KBM-7 (cell line): Measurements from ENCODE around the gene RNU7-1.

ENCODE experiments used
- DNase-seq: peaks from one replicate; pipeline ENCODE4 v3.0.0-alpha.2; 2015
- in situ Hi-C: fragments of 300-500 bp; cut with MboI; formaldehyde crosslinking; loops from 2 replicates; pipeline ENCODE4 v1.14.3; 2020; ENCODE audit warnings: low sequenced_read_pairs, low pct_unique_long_range_greater_than_20kb, mixed read lengths

The RNU7-1 gene

DNA sequence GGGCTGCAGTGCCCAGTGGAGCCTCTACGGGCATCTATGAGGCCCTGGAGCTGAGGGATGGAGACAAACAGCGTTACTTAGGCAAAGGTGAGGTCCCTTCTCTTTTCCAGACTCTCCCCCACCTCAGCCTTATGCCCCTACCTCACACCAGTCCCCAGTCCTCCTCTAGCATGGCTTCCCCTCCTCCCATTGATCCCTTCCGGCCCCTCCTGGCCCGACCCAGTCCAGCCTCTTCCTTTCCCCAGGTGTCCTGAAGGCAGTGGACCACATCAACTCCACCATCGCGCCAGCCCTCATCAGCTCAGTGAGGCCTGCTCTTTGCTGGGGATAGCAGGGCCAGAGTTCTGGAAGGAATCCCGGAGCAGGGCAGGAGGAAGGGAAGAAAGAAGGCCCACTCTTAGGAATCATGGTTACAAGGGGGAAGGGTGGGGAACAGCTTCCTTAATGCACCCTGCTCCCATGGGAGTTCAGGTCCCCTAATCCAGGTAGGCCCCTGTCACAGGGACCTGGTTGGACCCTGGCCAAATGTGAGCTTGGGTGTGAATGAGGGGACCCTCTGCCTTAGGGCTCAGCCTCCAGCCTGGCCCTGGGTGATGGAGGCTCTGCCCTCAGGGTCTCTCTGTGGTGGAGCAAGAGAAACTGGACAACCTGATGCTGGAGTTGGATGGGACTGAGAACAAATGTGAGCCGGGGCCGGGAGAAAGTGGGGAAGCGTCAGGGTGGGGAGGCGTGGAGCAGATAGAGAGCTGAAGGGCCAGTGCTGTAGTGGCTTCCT is 27.0 kb upstream of the RNU7-1 start:
- DNase-seq: no peak
- in situ Hi-C loops: no loop called here

- in situ Hi-C loops: no loop called here
- no peak for DNase-seq
Observed at GRCh38 chr12:6917491-6918231, 26.0 kb upstream of the RNU7-1 start.

DNA sequence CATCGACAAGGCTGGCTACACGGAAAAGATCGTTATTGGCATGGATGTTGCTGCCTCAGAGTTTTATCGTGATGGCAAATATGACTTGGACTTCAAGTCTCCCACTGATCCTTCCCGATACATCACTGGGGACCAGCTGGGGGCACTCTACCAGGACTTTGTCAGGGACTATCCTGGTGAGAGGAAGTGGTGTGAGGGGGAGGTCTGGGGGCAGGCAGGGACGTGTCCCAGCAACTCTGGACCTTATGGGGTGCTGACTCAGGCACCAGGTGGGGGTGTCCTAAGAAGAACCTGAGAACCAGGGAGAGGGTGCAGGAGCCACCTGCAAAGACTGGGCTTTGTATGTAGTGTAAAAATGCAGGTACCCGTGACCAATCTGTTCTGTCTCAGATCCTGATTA is 24.0 kb upstream of the RNU7-1 start:
- in situ Hi-C loops: no loop called here
- DNase-seq: no peak

GRCh38 chr12:6921539-6921938 is 22.1 kb upstream of the RNU7-1 start:
- no peak for DNase-seq
- in situ Hi-C loops: no loop called here

DNA sequence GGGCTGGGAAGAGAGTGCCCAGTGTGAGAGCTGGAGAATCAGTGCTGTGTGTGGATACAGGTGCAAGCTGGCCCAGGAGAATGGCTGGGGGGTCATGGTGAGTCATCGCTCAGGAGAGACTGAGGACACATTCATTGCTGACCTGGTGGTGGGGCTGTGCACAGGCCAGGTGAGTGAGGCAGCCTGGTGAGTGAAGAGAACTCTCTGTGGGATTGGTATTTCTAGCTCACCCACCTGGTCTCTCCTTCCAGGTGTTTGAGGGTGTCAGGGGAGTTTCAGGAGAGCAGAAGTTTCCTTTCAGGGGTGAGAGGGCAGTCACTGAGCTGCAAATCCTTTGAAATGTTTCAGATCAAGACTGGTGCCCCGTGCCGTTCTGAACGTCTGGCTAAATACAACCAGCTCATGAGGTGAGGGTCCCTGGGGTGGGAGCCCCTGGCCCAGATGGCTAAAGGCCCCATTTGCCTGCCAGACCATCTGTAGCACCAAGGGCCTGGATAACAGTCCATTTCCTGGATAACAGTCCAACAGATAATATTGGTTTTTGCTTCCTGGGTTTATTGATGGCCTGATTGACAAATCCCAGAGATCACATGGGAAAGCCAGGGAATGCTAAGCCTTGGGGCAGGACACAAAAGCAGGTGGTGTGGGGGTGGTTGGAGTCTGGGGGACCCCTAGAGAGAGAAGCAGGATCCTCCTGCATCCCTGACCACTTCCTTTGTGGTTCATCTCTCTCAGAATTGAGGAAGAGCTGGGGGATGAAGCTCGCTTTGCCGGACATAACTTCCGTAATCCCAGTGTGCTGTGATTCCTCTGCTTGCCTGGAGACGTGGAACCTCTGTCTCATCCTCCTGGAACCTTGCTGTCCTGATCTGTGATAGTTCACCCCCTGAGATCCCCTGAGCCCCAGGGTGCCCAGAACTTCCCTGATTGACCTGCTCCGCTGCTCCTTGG is 21.3 kb upstream of the RNU7-1 start:
- DNase-seq: peak; percentile 61
- in situ Hi-C loops: no loop called here

GRCh38 chr12:6923003-6923732 is 20.4 kb upstream of the RNU7-1 start:
- DNase-seq: no peak
- in situ Hi-C loops: no loop called here

- in situ Hi-C loops: no loop called here
- no peak for DNase-seq
Observed at GRCh38 chr12:6923851-6924250, 19.8 kb upstream of the RNU7-1 start.

DNA sequence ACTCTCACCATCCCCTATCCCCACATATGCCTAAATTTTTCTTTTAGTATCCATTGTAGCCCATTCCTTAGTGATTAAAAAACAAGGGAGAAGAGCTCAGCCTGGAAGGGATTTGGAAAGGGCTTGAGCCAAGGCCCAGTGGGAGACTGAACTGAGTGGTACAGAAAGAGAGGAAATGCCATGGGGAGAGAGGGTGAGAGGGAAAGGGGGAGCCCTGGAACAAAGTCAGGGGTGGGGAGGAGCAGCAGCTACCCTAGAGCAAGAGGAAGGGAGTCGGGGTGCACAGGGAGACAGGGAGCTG is 18.4 kb upstream of the RNU7-1 start:
- in situ Hi-C loops: no loop called here
- DNase-seq: no peak

GRCh38 chr12:6925540-6926279 is 17.9 kb upstream of the RNU7-1 start:
- DNase-seq: no peak
- in situ Hi-C loops: no loop called here

DNA sequence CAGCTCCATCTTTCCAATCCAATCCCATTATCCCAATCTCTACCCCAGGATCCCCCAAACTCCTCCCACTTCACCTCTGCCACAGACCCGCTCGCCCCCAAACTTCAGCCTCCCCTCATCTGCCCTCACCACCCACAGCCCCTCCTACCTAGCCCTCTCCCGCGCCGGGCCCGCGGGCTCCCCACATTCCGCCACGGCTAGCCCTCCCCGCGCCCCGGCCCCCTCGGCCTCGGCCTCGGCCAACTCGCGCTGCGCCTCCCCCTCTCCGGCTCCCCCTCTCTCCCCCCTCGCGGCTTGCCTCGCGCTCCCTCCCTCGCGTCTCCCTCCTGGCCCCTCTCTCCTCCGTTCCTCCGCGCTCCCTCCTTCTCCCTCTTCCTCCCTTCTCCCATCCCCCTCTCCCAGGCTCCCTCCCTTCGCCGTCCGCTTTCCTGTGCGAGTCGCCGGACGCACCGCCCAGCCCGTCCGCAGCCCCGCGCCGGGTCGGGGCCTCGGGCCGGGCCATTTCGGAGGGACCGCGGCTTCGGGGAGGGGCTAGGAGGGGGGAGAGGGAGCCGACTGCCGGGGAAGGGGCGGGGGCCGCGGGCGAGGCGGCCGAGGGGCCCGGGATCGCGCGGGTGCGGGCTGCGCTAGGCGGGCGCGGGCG is 16.1 kb upstream of the RNU7-1 start, which contains the start of gene ATN1:
Gene ATN1, plus strand, starts transcription at position 581 of the 643 bp plus-strand sequence. CDS start 6,043 bp downstream, outside the sequence.
- in situ Hi-C loops: no loop called here

DNA sequence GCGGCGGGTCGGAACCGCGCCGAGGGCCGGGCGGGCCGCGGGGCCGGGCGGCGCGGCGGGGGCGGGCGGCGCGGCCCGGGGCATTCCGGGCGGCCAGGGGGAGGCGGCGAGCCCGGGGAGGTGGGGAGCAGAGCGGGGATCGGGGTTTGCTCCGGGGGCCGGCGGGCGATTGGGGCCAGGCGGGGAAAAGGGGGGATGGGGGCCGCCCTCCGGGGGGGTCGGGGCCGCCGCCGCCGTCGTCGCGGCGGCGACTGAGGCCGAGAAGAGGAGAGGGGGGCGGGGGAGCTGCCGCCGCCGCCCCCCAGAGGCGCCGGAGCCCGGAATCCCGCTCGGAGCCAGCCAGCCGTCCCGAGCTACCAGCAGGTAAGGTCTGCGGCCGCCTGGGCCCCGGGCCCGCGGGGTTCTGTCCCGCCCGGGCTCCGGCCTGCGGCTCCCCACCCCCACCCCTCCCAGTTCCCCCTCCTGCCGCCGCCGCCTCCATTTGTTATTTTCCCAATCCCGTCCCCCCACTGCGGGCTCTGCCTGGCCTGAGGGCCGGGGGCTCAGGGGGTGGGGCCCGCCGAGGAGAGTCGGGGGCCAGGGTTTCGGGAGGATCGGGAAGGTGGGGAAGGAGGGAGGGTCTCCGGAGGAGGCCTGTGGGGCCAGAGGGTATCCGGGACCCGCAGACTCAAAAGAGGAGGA is 15.5 kb upstream of the RNU7-1 start:
- in situ Hi-C loops: no loop called here
- DNase-seq: no peak

More for the DNA sequence above, 16.1 kb upstream of the RNU7-1 start, which contains the start of gene ATN1:
- no peak for DNase-seq

- in situ Hi-C loops: no loop called here
- DNase-seq: no peak
Observed at GRCh38 chr12:6928703-6929407, 14.8 kb upstream of the RNU7-1 start.

DNA sequence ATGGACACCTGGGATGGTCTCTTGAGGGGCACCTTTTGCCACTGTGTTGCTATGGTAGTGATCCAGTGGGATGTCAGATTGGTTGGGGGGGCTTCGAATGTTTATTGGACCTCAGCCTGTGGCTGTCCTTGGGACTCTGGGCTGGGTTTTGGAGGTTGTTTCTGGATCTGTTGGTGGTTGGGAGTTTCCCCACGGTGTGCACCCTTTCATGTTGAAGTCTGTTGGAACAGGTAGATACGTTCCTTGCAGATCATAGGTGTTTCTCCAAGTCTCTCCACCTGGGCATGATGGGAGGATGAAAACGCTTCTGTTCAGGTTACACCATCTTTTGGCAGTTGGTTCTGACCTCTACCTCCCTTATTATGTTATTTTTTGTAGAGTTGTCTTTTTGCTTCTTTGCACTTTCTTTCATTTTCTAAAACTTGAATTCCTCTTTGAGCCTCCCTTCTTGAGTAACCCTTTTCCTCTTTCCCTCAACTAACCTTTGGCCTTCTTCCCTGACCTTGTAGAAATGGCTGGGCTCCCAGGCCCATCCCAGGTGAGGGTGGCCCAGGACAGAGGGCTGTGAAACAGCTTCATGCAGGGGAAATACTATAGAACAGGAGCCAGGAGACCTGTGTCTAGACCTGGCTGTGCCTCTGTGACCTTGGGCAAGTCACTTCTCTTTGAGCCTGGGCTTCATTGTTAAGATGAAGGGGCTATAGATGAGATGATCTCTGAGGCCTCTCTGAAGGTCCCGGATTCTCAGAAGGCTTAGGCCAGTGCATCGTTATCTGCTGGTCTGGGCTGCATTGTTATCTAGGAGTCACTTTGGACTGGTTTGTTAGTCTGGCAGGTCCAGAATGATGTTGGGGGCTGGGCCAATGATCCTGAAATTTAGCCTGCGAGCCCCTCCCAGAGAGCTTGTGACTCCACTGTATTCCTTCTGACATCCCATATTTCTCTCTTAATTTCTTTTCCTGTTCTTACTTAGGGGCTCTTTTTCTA is 13.9 kb upstream of the RNU7-1 start:
- DNase-seq: no peak
- in situ Hi-C loops: no loop called here

DNA sequence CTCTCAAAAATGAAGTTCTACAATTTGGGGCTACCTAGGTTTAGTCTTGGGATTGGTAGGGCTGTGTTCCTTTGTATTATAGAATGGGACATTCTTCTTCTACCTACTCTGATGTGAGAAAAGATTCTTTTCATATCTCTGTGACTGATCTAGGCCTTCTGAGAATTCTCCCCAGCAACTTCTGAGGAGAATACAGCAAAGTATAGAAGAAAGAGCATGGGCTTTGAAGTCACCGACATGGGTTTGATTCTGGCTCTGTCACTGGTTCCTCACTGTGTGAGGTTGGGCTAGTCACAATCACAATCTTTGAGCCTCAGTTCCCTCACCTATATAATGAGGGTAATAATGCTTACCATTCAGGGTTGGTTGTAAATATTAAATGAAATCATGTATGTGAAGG is 10.8 kb upstream of the RNU7-1 start:
- in situ Hi-C loops: no loop called here
- DNase-seq: no peak

- in situ Hi-C loops: no loop called here
- DNase-seq: no peak
Observed at GRCh38 chr12:6934110-6934509, 9.5 kb upstream of the RNU7-1 start.
